ENCODE results near the gene TPRG1. TPM values are rescaled to one million over a fixed set of nuclear protein-coding genes. Genes with fewer than 3 reads are reported as not detected.
"Not testable (repeated sequence)": the region's sequence is repeated elsewhere in the genome, so short reads cannot be mapped to it uniquely, and the experiment has no call there.

The TPRG1 gene
- total RNA-seq, 4 donors from 2014 or later: 11.7 to 37.3 (median 14.8) TPM

DNA sequence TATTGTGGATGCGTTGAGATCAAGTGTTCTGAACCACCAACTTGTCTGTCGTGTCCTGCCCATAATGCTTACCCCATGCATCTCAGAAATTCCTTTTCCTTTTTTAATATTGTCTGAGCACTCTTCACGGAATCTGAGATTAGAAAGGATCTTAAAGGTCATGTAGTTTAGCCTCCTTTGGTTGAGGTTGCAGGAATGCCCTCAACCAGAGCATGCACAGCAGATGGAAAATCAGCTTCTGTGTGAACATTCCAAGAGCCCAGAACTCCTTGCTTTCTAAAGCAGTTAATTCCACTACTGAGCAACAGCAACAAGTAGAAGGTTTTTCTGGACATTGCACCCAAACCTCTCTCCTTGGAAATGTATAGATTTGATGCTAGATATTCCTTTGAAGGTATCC is 153.7 kb downstream of the TPRG1 start:
- H3K4me3 ChIP-seq: no peak overlapping the region
- H3K36me3 ChIP-seq: no peaks in the 10 kb centered on the region
- H3K4me1 ChIP-seq: peaks cover 0 to 7% (median 2%) of the 10 kb centered on the region in 4 donors
- no peak for DNase-seq (ENCODE audit: low spot score in 2 of 2)
- peak overlapping the region in 1 of 4 donors; percentile 40 for H3K27ac ChIP-seq
- 79 to 85% methylated on average over 3 of the region's 3 CpGs for WGBS, 2 donors
- no peaks in the 10 kb centered on the region for H3K27me3 ChIP-seq
- no peaks in the 10 kb centered on the region for H3K9me3 ChIP-seq
- TF ChIP-seq POLR2A (IDR thresholded peaks at IDR 0.05): no peak
- no peak for TF ChIP-seq EP300 (IDR thresholded peaks at IDR 0.05)

- not testable (repeated sequence) for H3K9me3 ChIP-seq; H3K4me3 ChIP-seq; H3K36me3 ChIP-seq; H3K27me3 ChIP-seq; DNase-seq (ENCODE audit: low spot score in 2 of 2); H3K4me1 ChIP-seq; H3K27ac ChIP-seq
- WGBS, 2 donors: 91 to 97% methylated on average over 4 of the region's 4 CpGs
These were observed 157.9 kb downstream of the TPRG1 start for GRCh38 chr3:189329630-189330029.

GRCh38 chr3:189330066-189330465 is 158.3 kb downstream of the TPRG1 start:
- no peak for DNase-seq (ENCODE audit: low spot score in 2 of 2)
- TF ChIP-seq, protein P1, sequence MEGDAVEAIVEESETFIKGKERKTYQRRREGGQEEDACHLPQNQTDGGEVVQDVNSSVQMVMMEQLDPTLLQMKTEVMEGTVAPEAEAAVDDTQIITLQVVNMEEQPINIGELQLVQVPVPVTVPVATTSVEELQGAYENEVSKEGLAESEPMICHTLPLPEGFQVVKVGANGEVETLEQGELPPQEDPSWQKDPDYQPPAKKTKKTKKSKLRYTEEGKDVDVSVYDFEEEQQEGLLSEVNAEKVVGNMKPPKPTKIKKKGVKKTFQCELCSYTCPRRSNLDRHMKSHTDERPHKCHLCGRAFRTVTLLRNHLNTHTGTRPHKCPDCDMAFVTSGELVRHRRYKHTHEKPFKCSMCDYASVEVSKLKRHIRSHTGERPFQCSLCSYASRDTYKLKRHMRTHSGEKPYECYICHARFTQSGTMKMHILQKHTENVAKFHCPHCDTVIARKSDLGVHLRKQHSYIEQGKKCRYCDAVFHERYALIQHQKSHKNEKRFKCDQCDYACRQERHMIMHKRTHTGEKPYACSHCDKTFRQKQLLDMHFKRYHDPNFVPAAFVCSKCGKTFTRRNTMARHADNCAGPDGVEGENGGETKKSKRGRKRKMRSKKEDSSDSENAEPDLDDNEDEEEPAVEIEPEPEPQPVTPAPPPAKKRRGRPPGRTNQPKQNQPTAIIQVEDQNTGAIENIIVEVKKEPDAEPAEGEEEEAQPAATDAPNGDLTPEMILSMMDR (IDR thresholded peaks at IDR 0.05): no peak
- no peak for TF ChIP-seq EP300 (IDR thresholded peaks at IDR 0.05)
- no peak for TF ChIP-seq POLR2A (IDR thresholded peaks at IDR 0.05)
- Histone ChIP-seq H3K27me3 (no peaks in the 10 kb centered on the region), H3K9me3 (no peaks in the 10 kb centered on the region), H3K27ac (no peak overlapping the region), H3K4me1 (peaks cover 0 to 7% (median 0%) of the 10 kb centered on the region in 4 donors), H3K4me3 (no peak overlapping the region), H3K36me3 (no peaks in the 10 kb centered on the region)
- WGBS, 2 donors: 82 to 95% methylated on average over 4 of the region's 4 CpGs

DNA sequence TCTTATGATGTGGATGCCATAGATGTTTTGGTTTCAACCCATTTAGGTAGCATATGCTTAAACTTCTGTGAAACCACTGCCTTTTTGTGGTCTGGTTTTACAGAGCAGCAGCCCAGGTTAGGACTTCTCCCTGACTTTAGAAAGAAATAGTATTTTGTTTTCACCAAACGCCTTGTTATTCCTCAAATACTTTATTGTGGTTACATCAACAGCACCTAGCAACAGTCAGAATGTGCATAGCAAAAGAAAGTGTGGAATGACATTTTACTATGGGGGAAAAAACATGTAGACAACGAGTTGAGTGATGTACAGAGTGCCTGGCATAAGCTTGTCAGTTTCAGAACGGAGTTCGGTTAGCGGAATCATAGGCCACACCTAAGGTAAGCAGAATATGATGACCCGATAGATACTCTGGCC is 159.2 kb downstream of the TPRG1 start:
- no peak for DNase-seq (ENCODE audit: low spot score in 2 of 2)
- Histone ChIP-seq H3K4me1 (no peaks in the 10 kb centered on the region), H3K4me3 (no peak overlapping the region), H3K27me3 (no peaks in the 10 kb centered on the region), H3K27ac (no peak overlapping the region), H3K36me3 (no peaks in the 10 kb centered on the region), H3K9me3 (no peaks in the 10 kb centered on the region)
- TF ChIP-seq EP300 (IDR thresholded peaks at IDR 0.05): no peak
- TF ChIP-seq POLR2A (IDR thresholded peaks at IDR 0.05): no peak
- TF ChIP-seq, protein P1 (IDR thresholded peaks at IDR 0.05): no peak
- WGBS, 2 donors: 81 to 84% methylated on average over 6 of the region's 6 CpGs

GRCh38 chr3:189334064-189334920 is 162.5 kb downstream of the TPRG1 start:
- TF ChIP-seq, protein P1 (IDR thresholded peaks at IDR 0.05): no peak
- TF ChIP-seq POLR2A (IDR thresholded peaks at IDR 0.05) (no peak), EP300 (IDR thresholded peaks at IDR 0.05) (no peak)
- no peak for DNase-seq (ENCODE audit: low spot score in 2 of 2)
- Histone ChIP-seq H3K27ac (no peak overlapping the region), H3K27me3 (no peaks in the 10 kb centered on the region), H3K4me3 (no peak overlapping the region), H3K9me3 (no peaks in the 10 kb centered on the region), H3K4me1 (no peaks in the 10 kb centered on the region), H3K36me3 (no peaks in the 10 kb centered on the region)
- WGBS, 2 donors: 79 to 87% methylated on average over 3 of the region's 3 CpGs

GRCh38 chr3:189337673-189338091 is 165.9 kb downstream of the TPRG1 start:
- H3K27me3 ChIP-seq: no peaks in the 10 kb centered on the region
- H3K4me1 ChIP-seq: no peaks in the 10 kb centered on the region
- H3K36me3 ChIP-seq: no peaks in the 10 kb centered on the region
- H3K4me3 ChIP-seq: no peak overlapping the region
- no peaks in the 10 kb centered on the region for H3K9me3 ChIP-seq
- no peak for TF ChIP-seq EP300 (IDR thresholded peaks at IDR 0.05)
- TF ChIP-seq, protein P1 (IDR thresholded peaks at IDR 0.05): no peak
- TF ChIP-seq POLR2A (IDR thresholded peaks at IDR 0.05): no peak
- DNase-seq (ENCODE audit: low spot score in 2 of 2): no peak
- no peak overlapping the region for H3K27ac ChIP-seq
